ENCODE data around the gene TAS2R39.
"Not testable (repeated sequence)": the region's sequence is repeated elsewhere in the genome, so short reads cannot be mapped to it uniquely, and the experiment has no call there.

Gene TAS2R39

DNA sequence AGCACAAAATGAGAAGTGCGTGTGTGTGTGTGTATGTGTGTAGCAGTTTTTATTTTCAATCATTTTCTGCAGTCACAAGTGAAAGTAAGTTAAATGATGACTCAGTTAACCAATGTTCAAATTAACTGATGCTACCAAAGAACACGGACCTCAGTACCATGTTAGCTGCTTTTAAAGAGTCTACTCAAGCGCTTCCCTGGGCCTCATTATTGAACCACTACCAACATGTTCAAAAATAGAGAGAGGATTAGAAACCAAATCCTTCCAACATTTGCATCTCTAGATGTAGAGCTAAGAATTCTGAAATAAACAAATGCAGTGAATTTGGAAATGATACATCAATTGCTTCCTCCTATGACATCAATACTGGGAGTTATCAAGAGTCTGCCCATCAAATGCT is at the start of gene TAS2R39:
TAS2R39 (plus strand) TSS at position 396 of the 400 bp plus-strand sequence; CDS start at position 396, 0 bp downstream.
- no peak for DNase-seq

DNA sequence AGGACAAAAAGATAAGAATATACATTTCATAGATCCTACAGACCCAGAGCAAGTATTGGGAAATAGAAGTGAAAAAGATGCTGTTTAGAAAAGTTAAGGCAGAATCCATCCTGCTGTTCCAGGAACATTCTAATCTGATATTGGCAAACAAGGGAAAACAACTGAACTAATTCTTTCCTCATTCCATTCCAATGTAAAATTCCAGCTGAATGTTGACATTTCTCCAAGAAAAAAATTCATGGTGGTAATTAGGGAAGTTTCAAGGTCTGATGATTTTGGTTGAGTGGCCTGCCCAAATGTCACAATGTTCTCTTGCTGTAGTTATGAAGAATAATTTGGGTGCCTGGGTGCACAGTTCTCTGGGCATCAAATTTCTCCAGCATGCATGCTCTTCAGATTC is 36.1 kb upstream of the TAS2R39 start:
- DNase-seq = no peak

DNA sequence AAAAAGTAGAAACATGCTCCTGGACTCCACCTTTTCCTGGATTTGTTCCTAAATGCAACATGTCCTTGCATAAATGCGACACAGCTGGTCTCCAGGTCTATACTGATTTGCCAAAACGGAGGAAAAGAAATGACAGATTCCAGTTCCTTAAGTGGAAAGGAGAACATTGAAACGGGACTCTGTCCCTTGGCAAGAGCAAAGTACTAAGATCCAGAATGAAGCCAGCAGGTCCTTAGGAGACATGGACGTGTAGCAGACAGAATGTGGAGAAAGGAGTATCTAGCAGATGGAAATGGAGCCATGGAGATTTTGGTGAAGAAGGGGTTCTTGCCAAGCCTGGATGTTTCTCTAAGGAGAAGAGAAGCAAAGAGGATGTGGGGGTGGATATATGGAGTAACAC is 35.2 kb upstream of the TAS2R39 start:
- no peak for DNase-seq

DNA sequence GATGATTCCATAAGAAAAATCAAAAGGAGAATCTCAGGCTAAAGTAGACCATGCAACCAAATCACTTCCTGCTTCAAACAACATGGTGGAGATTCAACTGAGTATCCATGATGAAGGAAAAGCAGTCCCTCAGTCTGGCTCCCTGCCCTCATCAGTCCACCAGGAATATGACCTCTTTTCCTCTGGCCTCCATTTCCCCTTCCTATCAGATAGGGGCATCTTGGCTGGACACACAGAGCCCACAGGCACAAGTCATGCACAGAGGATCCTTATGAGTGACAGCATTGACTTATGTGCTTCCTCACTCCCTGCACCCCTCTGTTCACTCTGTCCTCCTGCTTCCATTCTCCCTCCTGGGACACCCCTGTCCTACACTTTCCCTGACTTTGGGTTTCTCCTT is 34.6 kb upstream of the TAS2R39 start:
- DNase-seq = no peak

GRCh38 chr7:143150696-143151095 is 32.5 kb upstream of the TAS2R39 start:
- DNase-seq = not testable (repeated sequence)

DNA sequence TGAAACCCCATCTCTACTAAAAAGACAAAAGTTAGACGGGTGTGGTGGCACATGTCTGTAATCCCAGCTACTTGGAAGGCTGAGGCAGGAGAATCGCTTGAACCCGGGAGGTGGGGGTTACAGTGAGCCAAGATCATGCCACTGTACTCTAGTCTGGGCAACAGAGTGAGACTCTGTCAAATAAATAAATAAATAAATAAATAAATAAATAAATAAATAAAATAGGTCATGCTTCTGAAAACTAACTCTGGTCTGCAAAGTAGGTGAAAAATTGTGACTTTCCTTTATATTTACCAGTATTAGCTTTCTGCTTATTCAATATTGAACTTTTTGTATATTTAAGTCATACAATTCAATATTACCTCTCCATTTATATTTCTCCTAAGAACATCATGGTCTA is 24.6 kb upstream of the TAS2R39 start:
- DNase-seq = not testable (repeated sequence)

- DNase-seq = no peak
Measured at GRCh38 chr7:143171697-143172096, 11.5 kb upstream of the TAS2R39 start.

GRCh38 chr7:143172354-143172753 is 10.9 kb upstream of the TAS2R39 start:
- peak; percentile 14 for DNase-seq

DNA sequence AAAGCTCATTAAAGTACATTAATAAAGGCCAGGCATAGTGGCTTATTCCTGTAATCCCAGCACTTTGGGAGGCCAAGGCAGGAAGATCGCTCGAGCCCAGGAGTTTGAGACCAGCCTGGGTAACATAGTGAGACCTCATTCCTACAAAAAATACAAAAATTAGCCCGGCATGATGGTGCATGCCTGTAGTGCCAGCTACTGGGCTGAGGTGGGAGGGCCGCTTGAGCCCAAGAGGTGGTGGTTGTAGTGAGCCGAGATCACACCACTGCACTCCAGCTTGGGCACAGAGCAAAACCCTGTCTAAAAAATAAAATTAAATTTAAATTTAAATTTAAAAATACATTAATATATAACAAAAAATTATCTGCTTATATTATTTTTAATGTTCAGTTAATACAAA is 7.1 kb upstream of the TAS2R39 start:
- no peak for DNase-seq

DNA sequence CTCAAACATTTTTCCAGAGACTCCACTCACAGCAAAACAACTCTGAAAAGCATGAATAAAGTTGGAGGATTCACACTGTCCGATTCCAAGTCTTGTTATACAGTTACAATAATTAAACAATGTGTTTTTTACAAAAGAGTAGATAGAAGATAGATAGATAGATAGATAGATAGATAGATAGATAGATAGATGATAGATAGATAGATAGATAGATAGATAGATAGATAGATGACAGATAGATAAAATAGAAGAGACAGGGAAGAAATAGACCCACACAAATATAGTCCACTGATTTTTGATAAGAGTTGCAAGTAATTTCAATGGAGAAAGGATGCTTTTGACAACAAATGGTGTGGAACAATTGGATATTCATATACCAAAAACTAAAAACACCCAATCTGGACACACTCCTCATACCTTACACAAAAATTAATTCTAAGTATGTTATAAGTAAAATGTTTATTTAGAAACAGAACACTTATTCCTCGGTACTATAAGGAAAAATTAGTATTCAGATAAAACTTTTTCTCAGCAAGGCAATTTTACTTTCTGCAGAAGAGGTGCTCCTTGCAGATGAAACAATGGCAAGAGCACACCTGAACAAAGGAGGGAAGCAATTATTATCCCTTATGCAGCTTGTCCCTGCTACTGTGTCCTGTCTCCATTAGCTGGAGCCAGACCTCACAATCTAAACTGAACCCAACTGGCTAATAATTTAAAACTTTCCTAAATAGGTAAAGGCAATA is 5.7 kb upstream of the TAS2R39 start:
- DNase-seq = no peak

- not testable (repeated sequence) for DNase-seq
Measured at GRCh38 chr7:143180771-143181170, 2.4 kb upstream of the TAS2R39 start.

DNA sequence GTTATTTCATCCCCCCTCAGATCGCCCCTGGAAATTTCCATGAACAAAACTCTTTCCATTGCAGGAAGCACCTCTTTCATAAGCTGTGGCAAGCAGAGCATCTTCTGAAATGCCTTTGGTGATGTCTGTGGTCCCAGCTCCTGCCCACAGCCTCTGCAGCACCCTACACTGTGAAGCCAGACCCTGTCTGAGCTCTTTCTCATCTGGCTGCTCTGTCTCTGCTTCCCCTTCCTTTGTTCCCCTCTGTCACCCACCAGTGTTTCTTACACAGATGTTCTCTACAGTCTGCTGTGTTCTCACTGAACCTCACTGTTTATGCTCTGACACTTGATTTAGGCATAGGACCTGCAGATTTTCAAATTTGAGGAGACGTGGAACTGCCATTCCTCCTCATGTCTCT is 1.9 kb upstream of the TAS2R39 start:
- no peak for DNase-seq

DNA sequence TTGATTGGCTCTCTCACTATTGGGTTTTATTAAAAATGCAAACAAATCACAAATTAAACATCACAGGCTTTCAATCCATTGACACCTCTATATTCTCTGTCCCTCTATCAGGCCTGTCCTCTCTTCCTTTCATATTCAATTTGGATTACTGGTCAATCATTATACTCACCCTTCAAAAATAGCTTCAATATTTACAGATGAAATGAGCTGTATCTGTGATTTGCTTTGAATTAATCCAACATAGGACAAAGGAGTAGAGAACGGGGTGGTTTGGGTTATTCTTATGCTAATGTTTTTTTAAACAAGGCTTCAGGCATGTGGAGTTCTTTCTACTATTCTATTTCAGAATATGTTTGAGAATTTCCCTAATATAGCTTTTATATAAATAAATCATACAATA is 2.3 kb downstream of the TAS2R39 start:
- no peak for DNase-seq

GRCh38 chr7:143188994-143189393 is 5.8 kb downstream of the TAS2R39 start:
- no peak for DNase-seq

GRCh38 chr7:143193880-143194279 is 10.7 kb downstream of the TAS2R39 start:
- no peak for DNase-seq

GRCh38 chr7:143199040-143199439 is 15.8 kb downstream of the TAS2R39 start:
- DNase-seq = no peak

- DNase-seq = no peak
Measured at GRCh38 chr7:143202161-143202560, 18.9 kb downstream of the TAS2R39 start.

- no peak for DNase-seq
Measured at GRCh38 chr7:143203386-143203785, 20.2 kb downstream of the TAS2R39 start.

GRCh38 chr7:143205560-143206293 is 22.5 kb downstream of the TAS2R39 start:
- DNase-seq = no peak

DNA sequence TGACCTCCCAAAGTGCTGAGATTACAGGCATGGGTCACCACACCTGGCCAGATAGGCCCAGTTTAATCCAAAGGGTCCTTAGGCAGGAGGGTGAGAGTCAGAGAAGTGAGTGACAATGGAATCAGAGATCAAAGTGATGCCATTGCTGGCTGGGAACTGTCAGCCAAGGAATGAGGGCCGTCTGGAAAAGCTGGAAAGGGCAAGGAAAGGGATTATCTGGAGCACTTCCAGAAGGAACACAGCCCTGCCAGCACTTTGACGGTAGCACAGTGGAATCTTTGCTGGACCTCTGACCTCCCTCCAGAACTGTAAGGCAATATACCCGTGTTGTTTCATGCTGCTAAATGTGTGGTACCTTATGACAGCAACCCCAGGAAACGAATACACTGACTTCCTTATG is 27.3 kb downstream of the TAS2R39 start:
- DNase-seq = no peak

DNA sequence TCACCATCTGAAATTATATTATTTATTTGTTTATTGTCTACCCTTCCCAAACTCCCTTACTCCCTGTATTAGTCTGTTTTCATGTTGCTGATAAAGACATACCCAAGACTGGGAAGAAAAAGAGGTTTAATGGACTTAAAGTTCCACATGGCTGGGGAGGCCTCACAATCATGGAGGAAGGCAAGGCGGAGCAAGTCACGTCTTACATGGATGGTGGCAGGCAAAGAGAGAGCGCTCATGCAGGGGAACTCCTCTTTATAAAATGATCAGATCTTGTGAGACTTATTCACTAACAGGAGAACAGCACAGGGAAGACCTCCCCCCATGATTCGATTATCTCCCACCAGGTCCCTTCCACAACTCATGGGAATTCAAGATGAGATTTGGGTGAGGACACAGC is 30.3 kb downstream of the TAS2R39 start:
- DNase-seq = not testable (repeated sequence)

- DNase-seq = peak; percentile 65
Measured at GRCh38 chr7:143214789-143215679, 31.8 kb downstream of the TAS2R39 start.

GRCh38 chr7:143216151-143216550 is 32.9 kb downstream of the TAS2R39 start:
- DNase-seq = no peak

Data from NCI-H774 (cell line).